22Rv1 (cell line): ENCODE results near the gene CAMK2D.

Experiments used
- CTCF ChIP-seq: fragments of 450-650 bp; IDR thresholded peaks from 2 replicates; pipeline ENCODE4 v1.5.1; 2017; ENCODE audit warnings: mild to moderate bottlenecking
- ZFX ChIP-seq: fragments of 450-650 bp; IDR thresholded peaks from 2 replicates; pipeline ENCODE4 v1.6.1; 2017; ENCODE audit warnings: antibody characterized with exemption, borderline replicate concordance

- TF ChIP-seq CTCF (no peak), ZFX (no peak)
These were observed 175.5 kb downstream of the CAMK2D start for GRCh38 chr4:113586072-113586471.
